HG02678 (cell line): ENCODE measurements around the gene DPF1.

Source experiments
- ATAC-seq: cut with Tn5 transposase; IDR thresholded peaks from one replicate; pipeline ENCODE4 v1.9.1; 2021; ENCODE audit warnings: mild to moderate bottlenecking, moderate library complexity; ENCODE audit not compliant: unreplicated experiment

Gene DPF1

DNA sequence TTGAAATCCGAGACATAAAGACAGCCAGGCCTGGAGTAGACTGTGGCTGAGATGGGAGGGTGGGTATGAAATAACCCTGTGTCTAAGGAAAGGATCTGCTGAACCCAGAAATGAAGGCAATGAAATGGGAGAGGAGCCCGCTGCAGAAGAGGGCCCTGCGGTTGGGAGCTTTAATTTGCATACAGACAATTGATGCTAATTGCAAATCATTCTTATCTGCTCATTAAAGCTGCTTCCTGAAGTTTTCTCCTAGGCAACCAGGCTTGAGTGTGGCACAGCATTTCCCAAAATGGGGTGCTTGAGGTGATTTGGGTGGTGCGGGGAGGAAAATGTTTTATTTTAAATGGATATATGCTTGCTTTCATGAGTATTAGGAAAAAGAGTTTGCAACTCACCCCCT is 55.4 kb downstream of the DPF1 start:
- no peak for ATAC-seq

- no peak for ATAC-seq
Observed at GRCh38 chr19:38165335-38165734, 58.7 kb downstream of the DPF1 start.

- ATAC-seq: no peak
Observed at GRCh38 chr19:38164526-38164925, 59.5 kb downstream of the DPF1 start.

- no peak for ATAC-seq
Observed at GRCh38 chr19:38163419-38164290, 60.4 kb downstream of the DPF1 start.

- no peak for ATAC-seq
Observed at GRCh38 chr19:38162632-38163031, 61.4 kb downstream of the DPF1 start.

DNA sequence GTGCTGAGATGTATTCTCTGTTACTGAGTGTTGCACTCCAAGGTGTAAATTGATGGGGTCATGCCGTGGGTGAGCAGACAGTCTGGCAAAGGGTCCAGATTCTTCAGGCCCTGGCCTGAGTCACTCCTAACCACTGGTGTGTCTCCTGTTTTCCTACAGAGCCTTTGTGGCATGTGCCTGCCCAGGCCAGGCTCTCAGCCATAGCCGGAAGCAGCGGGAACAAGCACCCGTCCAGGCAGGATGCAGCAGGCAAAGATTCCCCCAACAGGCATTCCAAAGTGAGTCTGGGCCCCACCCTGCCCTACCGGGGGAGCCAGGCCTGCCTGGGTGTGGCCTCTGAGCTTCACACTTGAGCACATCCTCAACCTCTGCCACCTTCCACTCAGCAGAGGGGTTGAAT is 61.9 kb downstream of the DPF1 start:
- ATAC-seq: no peak
